SK-N-SH treated with all-trans-retinoic acid at 6 μM for 48 hours (cell line): ENCODE results near the gene TRIM31.
A peak's percentile ranks its signal among the peaks of the same experiment; 100 is the strongest.

Source experiments
- ATAC-seq: fragments of 200-7000 bp; cut with Tn5 transposase; 3 replicates; pipeline ENCODE4 v1.9.1; 2020; ENCODE audit warnings: mild to moderate bottlenecking, moderate library complexity
- BACH2 ChIP-seq: fragments of 250-450 bp; sonication (Bioruptor Pico); IDR thresholded peaks from 2 replicates; pipeline ENCODE4 v1.9.0; 2021; ENCODE audit warnings: mild to moderate bottlenecking, borderline replicate concordance
- CSDC2 ChIP-seq: fragments of 250-450 bp; sonication (Bioruptor Pico); IDR thresholded peaks from 2 replicates; pipeline ENCODE4 v1.5.0; 2020; ENCODE audit warnings: mild to moderate bottlenecking, moderate library complexity
- ESRRG ChIP-seq: fragments of 250-450 bp; sonication (Bioruptor Pico); IDR thresholded peaks from 2 replicates; pipeline ENCODE4 v1.6.1; 2021; ENCODE audit warnings: mild to moderate bottlenecking
- GLIS3 ChIP-seq: fragments of 250-450 bp; sonication (Bioruptor Pico); IDR thresholded peaks from 2 replicates; pipeline ENCODE4 v1.5.0; 2020; ENCODE audit warnings: mild to moderate bottlenecking, moderate library complexity
- ISL1 ChIP-seq: fragments of 250-450 bp; sonication (Bioruptor Pico); IDR thresholded peaks from 2 replicates; pipeline ENCODE4 v2.1.2; 2022; ENCODE audit warnings: mild to moderate bottlenecking, moderate library complexity
- OSR1 ChIP-seq: fragments of 250-450 bp; sonication (Bioruptor Pico); IDR thresholded peaks from 2 replicates; pipeline ENCODE4 v1.8.0; 2022; ENCODE audit warnings: moderate library complexity, mild to moderate bottlenecking, inconsistent platforms
- PPARA ChIP-seq: fragments of 250-450 bp; sonication (Bioruptor Pico); IDR thresholded peaks from 2 replicates; pipeline ENCODE4 v1.5.0; 2020; ENCODE audit warnings: mild to moderate bottlenecking, borderline replicate concordance
- RARB ChIP-seq: fragments of 250-450 bp; sonication (Bioruptor Pico); IDR thresholded peaks from 2 replicates; pipeline ENCODE4 v1.8.0; 2021; ENCODE audit warnings: mild to moderate bottlenecking, moderate library complexity
- TCF4 ChIP-seq: fragments of 250-450 bp; sonication (Bioruptor Pico); IDR thresholded peaks from 2 replicates; pipeline ENCODE4 v1.8.0; 2021; ENCODE audit warnings: mild to moderate bottlenecking, moderate library complexity, borderline replicate concordance
- TOX ChIP-seq: fragments of 250-450 bp; sonication (Bioruptor Pico); IDR thresholded peaks from 2 replicates; pipeline ENCODE4 v1.8.0; 2021; ENCODE audit warnings: mild to moderate bottlenecking, moderate library complexity, borderline replicate concordance
- ZC3H10 ChIP-seq: fragments of 250-450 bp; sonication (Bioruptor Pico); IDR thresholded peaks from 2 replicates; pipeline ENCODE4 v1.5.1; 2021; ENCODE audit warnings: mild to moderate bottlenecking, moderate library complexity
- ZFP3 ChIP-seq: fragments of 250-450 bp; sonication (Bioruptor Pico); IDR thresholded peaks from 2 replicates; pipeline ENCODE4 v1.5.0; 2020; ENCODE audit warnings: mild to moderate bottlenecking, moderate library complexity
- ZFP30 ChIP-seq: fragments of 450-650 bp; formaldehyde crosslinking; IDR thresholded peaks from 2 replicates; pipeline ENCODE4 v1.5.0; 2022; ENCODE audit warnings: mild to moderate bottlenecking, moderate library complexity
- ZNF565 ChIP-seq: fragments of 450-650 bp; formaldehyde crosslinking; conservative IDR thresholded peaks from 2 replicates; pipeline ENCODE4 v1.5.0; 2020; ENCODE audit warnings: low read depth, mild to moderate bottlenecking, moderate library complexity
- ZNF70 ChIP-seq: fragments of 450-650 bp; formaldehyde crosslinking; IDR thresholded peaks from 2 replicates; pipeline ENCODE4 v1.5.0; 2020; ENCODE audit warnings: mild to moderate bottlenecking, moderate library complexity
- ZNF8 ChIP-seq: fragments of 450-650 bp; formaldehyde crosslinking; IDR thresholded peaks from 2 replicates; pipeline ENCODE4 v1.5.0; 2020; ENCODE audit warnings: mild to moderate bottlenecking, moderate library complexity
- TF ChIP-seq, protein P1 (sequence below): fragments of 250-450 bp; sonication (Bioruptor Pico); IDR thresholded peaks from 2 replicates; pipeline ENCODE4 v1.8.0; 2020; ENCODE audit warnings: mild to moderate bottlenecking, moderate library complexity, borderline replicate concordance
- TF ChIP-seq, protein P2 (sequence below): fragments of 250-450 bp; sonication (Bioruptor Pico); IDR thresholded peaks from 2 replicates; pipeline ENCODE4 v1.8.0; 2021; ENCODE audit warnings: low read depth, mild to moderate bottlenecking, moderate library complexity, borderline replicate concordance
- TF ChIP-seq, protein P3 (sequence below): fragments of 250-450 bp; sonication (Bioruptor Pico); IDR thresholded peaks from 2 replicates; pipeline ENCODE4 v1.5.1; 2020; ENCODE audit warnings: low read depth, mild to moderate bottlenecking, moderate library complexity
- TF ChIP-seq, protein P4 (sequence below): fragments of 250-450 bp; sonication (Bioruptor Pico); IDR thresholded peaks from 2 replicates; pipeline ENCODE4 v1.5.1; 2021; ENCODE audit warnings: mild to moderate bottlenecking, moderate library complexity
- TF ChIP-seq, protein P5 (sequence below): fragments of 250-450 bp; sonication (Bioruptor Pico); IDR thresholded peaks from 2 replicates; pipeline ENCODE4 v1.5.0; 2020; ENCODE audit warnings: mild to moderate bottlenecking, moderate library complexity

Gene TRIM31

DNA sequence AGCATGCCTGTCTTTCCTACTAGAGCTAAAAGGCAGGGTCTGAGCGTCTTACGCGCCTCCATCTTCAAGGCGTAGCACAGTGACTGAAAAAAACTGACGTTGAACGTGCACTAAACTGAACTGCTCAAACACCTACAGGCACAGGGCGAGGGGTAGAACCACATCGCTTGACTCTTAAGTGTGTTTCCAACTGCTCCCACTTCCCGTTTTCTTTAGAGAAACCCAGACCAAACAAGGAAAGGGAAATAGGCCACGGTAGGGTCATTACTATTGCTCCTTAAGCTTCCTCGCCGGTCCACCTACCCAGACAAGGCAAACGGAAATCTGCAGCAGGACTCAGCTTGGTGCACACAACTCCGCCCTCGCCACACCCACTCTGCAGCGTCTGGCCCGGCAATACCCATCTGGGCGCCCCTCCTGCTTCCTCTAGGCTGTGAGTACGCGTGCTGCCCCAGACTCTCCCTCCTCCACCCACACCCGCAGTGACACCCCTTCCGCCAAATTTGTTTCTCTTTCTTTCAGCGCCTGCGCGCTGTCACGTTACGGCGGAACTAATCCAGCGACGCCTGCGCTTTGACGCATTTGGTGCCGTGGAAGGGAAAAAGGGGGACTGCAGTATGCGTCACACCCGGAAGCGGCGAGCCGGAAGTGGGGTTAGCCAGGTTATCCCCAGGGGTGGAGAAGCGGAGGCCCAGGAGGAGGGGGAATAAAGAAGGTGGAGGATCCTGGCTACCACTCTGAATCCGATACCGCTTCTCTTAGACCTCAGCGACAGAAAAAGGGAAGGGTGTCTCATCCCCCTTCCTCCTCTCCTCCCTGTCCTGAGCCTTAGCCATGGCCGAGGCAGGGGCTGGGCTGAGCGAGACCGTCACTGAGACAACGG, 46.1 kb downstream of the TRIM31 start, which contains the start of gene PPP1R11:
Gene PPP1R11 (plus strand): TSS at position 622 of the 883 bp plus-strand sequence. CDS start 213 bp downstream, at position 835.
- TF ChIP-seq TCF4: peak; percentile 26; the same call in 1 of the 2 replicates
- TF ChIP-seq, protein P1, sequence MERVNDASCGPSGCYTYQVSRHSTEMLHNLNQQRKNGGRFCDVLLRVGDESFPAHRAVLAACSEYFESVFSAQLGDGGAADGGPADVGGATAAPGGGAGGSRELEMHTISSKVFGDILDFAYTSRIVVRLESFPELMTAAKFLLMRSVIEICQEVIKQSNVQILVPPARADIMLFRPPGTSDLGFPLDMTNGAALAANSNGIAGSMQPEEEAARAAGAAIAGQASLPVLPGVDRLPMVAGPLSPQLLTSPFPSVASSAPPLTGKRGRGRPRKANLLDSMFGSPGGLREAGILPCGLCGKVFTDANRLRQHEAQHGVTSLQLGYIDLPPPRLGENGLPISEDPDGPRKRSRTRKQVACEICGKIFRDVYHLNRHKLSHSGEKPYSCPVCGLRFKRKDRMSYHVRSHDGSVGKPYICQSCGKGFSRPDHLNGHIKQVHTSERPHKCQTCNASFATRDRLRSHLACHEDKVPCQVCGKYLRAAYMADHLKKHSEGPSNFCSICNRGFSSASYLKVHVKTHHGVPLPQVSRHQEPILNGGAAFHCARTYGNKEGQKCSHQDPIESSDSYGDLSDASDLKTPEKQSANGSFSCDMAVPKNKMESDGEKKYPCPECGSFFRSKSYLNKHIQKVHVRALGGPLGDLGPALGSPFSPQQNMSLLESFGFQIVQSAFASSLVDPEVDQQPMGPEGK (CRISPR knock-in tag): no peak
- peak; percentile 99 for ATAC-seq

DNA sequence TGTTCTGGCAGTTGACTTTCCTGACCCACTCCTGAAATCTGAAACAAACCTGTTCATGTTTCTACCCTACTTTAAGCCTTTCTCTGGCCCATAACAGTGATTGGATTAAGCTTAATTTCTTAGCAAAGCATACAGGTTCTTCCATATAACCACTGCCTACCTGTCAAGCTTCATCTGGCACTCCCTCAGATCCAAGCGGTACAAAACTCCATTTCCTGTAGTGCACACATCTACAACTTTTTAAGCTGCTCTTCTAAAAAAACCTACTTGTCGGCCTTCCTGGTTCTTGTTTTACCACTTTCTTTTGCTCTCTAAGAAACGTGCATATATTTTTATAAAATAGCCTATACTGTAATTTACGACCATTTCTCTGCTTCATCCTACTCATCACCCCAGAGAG, 46.8 kb downstream of the TRIM31 start:
- no peak for TF ChIP-seq OSR1 (CRISPR knock-in tag)
- TF ChIP-seq ISL1: no peak
- TF ChIP-seq ZFP30 (CRISPR knock-in tag): no peak
- TF ChIP-seq, protein P1 (CRISPR knock-in tag): no peak
- no peak for TF ChIP-seq TOX (CRISPR knock-in tag)
- no peak for TF ChIP-seq ZC3H10 (CRISPR knock-in tag)
- no peak for TF ChIP-seq RARB
- TF ChIP-seq, protein P2, sequence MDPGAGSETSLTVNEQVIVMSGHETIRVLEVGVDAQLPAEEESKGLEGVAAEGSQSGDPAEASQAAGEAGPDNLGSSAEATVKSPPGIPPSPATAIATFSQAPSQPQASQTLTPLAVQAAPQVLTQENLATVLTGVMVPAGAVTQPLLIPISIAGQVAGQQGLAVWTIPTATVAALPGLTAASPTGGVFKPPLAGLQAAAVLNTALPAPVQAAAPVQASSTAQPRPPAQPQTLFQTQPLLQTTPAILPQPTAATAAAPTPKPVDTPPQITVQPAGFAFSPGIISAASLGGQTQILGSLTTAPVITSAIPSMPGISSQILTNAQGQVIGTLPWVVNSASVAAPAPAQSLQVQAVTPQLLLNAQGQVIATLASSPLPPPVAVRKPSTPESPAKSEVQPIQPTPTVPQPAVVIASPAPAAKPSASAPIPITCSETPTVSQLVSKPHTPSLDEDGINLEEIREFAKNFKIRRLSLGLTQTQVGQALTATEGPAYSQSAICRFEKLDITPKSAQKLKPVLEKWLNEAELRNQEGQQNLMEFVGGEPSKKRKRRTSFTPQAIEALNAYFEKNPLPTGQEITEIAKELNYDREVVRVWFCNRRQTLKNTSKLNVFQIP (CRISPR knock-in tag): no peak
- no peak for TF ChIP-seq BACH2 (CRISPR knock-in tag)
- no peak for TF ChIP-seq GLIS3 (CRISPR knock-in tag)
- TF ChIP-seq CSDC2 (CRISPR knock-in tag): no peak
- TF ChIP-seq PPARA (CRISPR knock-in tag): no peak
- no peak for TF ChIP-seq ZFP3 (CRISPR knock-in tag)
- TF ChIP-seq, protein P3, sequence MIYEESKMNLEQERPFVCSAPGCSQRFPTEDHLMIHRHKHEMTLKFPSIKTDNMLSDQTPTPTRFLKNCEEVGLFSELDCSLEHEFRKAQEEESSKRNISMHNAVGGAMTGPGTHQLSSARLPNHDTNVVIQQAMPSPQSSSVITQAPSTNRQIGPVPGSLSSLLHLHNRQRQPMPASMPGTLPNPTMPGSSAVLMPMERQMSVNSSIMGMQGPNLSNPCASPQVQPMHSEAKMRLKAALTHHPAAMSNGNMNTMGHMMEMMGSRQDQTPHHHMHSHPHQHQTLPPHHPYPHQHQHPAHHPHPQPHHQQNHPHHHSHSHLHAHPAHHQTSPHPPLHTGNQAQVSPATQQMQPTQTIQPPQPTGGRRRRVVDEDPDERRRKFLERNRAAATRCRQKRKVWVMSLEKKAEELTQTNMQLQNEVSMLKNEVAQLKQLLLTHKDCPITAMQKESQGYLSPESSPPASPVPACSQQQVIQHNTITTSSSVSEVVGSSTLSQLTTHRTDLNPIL: no peak
- TF ChIP-seq ZNF565: no peak
- no peak for TF ChIP-seq ZNF70 (CRISPR knock-in tag)
- TF ChIP-seq ZNF8 (CRISPR knock-in tag): no peak
- TF ChIP-seq, all 23 proteins: peak for 0
- no peak for ATAC-seq

DNA sequence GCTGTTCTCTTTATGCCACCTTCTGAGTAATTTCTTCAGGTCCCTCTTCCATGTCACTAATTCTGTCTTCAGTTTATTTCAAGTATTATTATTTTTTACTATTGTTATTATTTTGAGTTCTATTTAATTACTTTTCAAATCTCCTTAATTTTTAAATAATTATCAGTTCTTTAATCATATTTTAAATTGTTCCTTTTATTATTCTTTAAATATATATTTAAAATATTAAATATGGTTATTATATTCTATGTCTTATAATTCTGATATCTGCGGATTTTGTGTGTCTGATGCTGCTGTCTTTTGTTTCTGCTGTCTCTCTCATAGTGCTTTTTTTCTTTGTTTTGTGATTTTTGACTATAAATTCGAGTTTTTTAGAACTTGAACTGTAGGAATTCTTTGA, 49.6 kb downstream of the TRIM31 start:
- TF ChIP-seq ESRRG (CRISPR knock-in tag): no peak
- TF ChIP-seq TOX (CRISPR knock-in tag): no peak
- no peak for TF ChIP-seq GLIS3 (CRISPR knock-in tag)
- TF ChIP-seq, protein P4, sequence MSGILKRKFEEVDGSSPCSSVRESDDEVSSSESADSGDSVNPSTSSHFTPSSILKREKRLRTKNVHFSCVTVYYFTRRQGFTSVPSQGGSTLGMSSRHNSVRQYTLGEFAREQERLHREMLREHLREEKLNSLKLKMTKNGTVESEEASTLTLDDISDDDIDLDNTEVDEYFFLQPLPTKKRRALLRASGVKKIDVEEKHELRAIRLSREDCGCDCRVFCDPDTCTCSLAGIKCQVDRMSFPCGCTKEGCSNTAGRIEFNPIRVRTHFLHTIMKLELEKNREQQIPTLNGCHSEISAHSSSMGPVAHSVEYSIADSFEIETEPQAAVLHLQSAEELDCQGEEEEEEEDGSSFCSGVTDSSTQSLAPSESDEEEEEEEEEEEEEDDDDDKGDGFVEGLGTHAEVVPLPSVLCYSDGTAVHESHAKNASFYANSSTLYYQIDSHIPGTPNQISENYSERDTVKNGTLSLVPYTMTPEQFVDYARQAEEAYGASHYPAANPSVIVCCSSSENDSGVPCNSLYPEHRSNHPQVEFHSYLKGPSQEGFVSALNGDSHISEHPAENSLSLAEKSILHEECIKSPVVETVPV (CRISPR knock-in tag): no peak
- no peak for TF ChIP-seq TCF4
- TF ChIP-seq, protein P5, sequence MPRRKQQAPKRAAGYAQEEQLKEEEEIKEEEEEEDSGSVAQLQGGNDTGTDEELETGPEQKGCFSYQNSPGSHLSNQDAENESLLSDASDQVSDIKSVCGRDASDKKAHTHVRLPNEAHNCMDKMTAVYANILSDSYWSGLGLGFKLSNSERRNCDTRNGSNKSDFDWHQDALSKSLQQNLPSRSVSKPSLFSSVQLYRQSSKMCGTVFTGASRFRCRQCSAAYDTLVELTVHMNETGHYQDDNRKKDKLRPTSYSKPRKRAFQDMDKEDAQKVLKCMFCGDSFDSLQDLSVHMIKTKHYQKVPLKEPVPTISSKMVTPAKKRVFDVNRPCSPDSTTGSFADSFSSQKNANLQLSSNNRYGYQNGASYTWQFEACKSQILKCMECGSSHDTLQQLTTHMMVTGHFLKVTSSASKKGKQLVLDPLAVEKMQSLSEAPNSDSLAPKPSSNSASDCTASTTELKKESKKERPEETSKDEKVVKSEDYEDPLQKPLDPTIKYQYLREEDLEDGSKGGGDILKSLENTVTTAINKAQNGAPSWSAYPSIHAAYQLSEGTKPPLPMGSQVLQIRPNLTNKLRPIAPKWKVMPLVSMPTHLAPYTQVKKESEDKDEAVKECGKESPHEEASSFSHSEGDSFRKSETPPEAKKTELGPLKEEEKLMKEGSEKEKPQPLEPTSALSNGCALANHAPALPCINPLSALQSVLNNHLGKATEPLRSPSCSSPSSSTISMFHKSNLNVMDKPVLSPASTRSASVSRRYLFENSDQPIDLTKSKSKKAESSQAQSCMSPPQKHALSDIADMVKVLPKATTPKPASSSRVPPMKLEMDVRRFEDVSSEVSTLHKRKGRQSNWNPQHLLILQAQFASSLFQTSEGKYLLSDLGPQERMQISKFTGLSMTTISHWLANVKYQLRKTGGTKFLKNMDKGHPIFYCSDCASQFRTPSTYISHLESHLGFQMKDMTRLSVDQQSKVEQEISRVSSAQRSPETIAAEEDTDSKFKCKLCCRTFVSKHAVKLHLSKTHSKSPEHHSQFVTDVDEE (CRISPR knock-in tag): no peak
- TF ChIP-seq, protein P1 (CRISPR knock-in tag): no peak
- TF ChIP-seq, all 23 proteins: peak for 0
- ATAC-seq: no peak
